ENCODE data around the gene UBQLN3.

The UBQLN3 gene

DNA sequence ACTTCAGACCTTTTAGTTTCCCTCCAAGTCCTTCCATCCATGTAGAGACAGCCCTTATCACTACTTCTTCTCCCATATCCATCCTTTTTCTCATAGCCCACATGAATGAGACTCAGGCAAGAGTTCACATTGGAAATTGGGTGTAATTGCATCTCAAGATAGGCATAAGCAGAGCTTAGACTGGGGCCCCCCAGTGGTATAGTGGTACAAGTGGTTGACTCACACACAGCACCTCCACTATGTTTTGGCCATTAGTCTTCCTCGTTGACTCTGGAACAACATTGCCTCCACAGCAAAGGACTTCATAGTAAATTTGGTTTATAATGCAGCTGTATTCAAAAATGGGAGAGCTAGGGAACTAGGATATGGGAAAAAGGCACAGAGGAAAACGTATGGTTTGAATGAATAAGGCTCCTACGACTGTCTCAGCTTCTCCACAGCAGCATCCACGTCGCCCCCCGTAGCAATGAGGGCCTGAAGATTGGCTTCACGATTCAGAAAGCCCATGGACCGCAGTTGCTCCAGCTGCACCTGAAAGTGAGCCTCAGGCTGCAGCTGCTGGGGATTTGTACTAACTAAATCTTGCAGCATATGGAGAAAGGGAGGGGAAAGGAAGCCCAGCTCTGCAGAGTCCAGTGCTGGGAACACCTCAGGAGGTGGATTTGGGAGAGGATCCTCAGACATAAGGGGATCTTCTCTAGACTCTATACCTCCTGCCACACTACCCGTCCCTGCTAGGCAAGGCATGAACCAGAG lies 2.4 kb downstream of the UBQLN3 start:
- TF ChIP-seq, protein P1, sequence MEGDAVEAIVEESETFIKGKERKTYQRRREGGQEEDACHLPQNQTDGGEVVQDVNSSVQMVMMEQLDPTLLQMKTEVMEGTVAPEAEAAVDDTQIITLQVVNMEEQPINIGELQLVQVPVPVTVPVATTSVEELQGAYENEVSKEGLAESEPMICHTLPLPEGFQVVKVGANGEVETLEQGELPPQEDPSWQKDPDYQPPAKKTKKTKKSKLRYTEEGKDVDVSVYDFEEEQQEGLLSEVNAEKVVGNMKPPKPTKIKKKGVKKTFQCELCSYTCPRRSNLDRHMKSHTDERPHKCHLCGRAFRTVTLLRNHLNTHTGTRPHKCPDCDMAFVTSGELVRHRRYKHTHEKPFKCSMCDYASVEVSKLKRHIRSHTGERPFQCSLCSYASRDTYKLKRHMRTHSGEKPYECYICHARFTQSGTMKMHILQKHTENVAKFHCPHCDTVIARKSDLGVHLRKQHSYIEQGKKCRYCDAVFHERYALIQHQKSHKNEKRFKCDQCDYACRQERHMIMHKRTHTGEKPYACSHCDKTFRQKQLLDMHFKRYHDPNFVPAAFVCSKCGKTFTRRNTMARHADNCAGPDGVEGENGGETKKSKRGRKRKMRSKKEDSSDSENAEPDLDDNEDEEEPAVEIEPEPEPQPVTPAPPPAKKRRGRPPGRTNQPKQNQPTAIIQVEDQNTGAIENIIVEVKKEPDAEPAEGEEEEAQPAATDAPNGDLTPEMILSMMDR (conservative IDR thresholded peaks at IDR 0.05; ENCODE audit: low read length), result no peak
- DNase-seq (ENCODE audit: low read depth), result no peak
- H3K4me3 ChIP-seq (ENCODE audit: low read length), result no peak overlapping the region

DNA sequence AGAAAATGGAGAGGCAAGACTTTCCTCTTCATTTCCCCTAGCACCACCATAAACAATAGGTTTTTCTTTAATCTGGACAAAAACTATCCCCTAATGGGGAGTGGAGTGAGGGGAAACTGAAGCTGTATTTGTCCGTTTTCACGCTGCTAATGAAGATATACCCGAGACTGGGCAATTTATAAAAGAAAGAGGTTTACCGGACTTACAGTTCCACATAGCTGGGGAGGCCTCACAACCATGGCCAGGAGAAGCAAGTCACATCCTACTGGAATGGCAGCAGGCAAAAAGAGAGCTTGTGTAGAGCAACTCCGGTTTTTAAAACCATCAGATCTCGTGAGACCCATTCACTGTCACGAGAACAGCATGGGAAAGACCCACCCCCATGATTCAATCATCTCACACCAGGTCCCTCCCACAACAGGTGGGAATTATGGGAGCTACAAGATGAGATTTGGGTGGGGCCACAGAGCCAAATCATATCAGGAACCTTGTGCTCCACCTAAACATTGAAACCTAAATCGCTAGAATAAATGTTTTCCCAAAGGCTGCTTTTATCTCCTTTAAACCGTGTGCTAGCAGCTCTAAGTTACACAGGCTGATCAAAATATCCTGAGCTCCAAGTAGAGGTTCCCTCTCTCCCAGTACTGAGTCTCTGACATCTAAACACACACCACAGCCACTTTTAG lies 4.3 kb downstream of the UBQLN3 start:
- DNase-seq (ENCODE audit: low read depth), result no peak
- H3K4me3 ChIP-seq (ENCODE audit: low read length), result no peak overlapping the region
- TF ChIP-seq, protein P1 (conservative IDR thresholded peaks at IDR 0.05; ENCODE audit: low read length), result no peak

GRCh38 chr11:5504403-5504921 lies 5.3 kb downstream of the UBQLN3 start:
- DNase-seq (ENCODE audit: low read depth), result no peak
- no peak overlapping the region for H3K4me3 ChIP-seq (ENCODE audit: low read length)
- TF ChIP-seq, protein P1 (conservative IDR thresholded peaks at IDR 0.05; ENCODE audit: low read length), result no peak

- TF ChIP-seq, protein P1 (conservative IDR thresholded peaks at IDR 0.05; ENCODE audit: low read length), result no peak
- DNase-seq (ENCODE audit: low read depth), result no peak
- no peak overlapping the region for H3K4me3 ChIP-seq (ENCODE audit: low read length)
Measured at GRCh38 chr11:5500393-5500801, 9.4 kb downstream of the UBQLN3 start.

DNA sequence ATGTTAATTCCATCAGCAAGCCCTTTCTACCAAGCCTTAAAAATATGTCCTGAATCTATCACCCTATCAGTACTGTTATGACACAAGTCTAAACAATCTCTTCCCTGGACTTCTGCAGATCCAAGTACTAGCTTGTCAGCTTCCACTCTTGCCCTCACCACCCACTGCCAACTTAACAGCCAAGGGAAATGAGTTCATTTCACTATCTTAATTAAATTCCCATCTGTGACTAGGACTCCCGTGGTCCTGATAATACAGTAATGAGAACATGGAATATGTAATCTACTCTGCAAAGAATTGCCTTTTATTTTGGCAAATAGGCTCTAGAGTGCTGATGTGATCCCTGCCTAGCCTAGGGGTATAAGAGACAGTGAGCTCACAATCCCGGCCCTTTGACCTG lies 10.1 kb downstream of the UBQLN3 start:
- no peak for DNase-seq (ENCODE audit: low read depth)
- TF ChIP-seq, protein P1 (conservative IDR thresholded peaks at IDR 0.05; ENCODE audit: low read length), result no peak
- no peak overlapping the region for H3K4me3 ChIP-seq (ENCODE audit: low read length)

GRCh38 chr11:5489576-5490357 lies 20.0 kb downstream of the UBQLN3 start:
- H3K4me3 ChIP-seq (ENCODE audit: low read length), result no peak overlapping the region
- TF ChIP-seq, protein P1 (conservative IDR thresholded peaks at IDR 0.05; ENCODE audit: low read length), result no peak
- DNase-seq (ENCODE audit: low read depth), result no peak

Measured in AG10803 (cell line).